D721Med (cell line): ENCODE measurements around the gene KRT7.

Source experiments
- DNase-seq: peaks from one replicate; pipeline ENCODE4 v3.0.0; 2011; ENCODE audit warnings: low spot score; ENCODE audit not compliant: insufficient read length
- FAIRE-seq: peaks from 2 replicates; lab custom pipeline; 2011; peaks lifted over from hg19 to GRCh38; lab: Jason Lieb, UNC
- CTCF ChIP-seq: IDR thresholded peaks from 2 replicates; pipeline ENCODE4 v1.5.1; 2012; ENCODE audit warnings: mild to moderate bottlenecking, control low read depth; ENCODE audit not compliant: insufficient read depth; ENCODE audit errors: missing control alignments

The KRT7 gene

DNA sequence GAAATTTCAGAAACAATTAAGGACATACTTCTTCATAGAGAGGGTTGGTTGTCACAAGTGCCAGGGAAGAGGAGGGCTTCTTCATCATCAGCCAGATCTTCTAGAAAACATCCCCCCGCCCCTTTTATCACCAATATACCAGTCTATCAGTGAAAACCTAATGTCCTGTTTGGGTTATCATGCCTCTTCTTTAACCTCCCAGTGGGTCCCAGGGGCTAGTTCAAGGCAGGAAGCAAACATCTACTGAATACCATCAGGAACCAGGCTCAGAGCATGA is 28.1 kb downstream of the KRT7 start:
- no peak for DNase-seq
- no peak for TF ChIP-seq CTCF
- FAIRE-seq = no peak

DNA sequence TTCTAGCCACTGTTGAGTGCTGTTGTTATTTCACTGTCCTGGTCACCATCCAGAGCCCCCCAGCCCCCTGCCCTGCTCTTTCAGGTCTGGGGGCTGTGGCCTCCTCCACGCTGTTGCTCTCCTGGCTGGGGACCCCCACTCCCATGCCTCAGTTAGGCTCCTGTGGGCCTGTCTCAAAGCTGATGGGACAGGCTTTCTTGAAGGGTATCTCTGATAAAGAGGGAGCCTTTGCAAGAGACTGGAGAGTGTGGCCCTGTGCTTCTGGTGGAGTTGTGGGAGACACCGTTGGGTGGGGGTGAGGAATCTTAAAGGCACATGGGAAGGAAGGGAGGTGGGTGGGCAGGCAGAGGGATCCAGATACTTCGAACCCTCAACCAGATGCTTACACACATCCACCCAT is 29.2 kb downstream of the KRT7 start:
- no peak for FAIRE-seq
- no peak for TF ChIP-seq CTCF
- DNase-seq = no peak

GRCh38 chr12:52263761-52264434 is 30.9 kb downstream of the KRT7 start:
- TF ChIP-seq CTCF = no peak
- no peak for DNase-seq
- no peak for FAIRE-seq

- FAIRE-seq = no peak
- no peak for DNase-seq
- no peak for TF ChIP-seq CTCF
Measured at GRCh38 chr12:52264435-52264825, 31.4 kb downstream of the KRT7 start.

DNA sequence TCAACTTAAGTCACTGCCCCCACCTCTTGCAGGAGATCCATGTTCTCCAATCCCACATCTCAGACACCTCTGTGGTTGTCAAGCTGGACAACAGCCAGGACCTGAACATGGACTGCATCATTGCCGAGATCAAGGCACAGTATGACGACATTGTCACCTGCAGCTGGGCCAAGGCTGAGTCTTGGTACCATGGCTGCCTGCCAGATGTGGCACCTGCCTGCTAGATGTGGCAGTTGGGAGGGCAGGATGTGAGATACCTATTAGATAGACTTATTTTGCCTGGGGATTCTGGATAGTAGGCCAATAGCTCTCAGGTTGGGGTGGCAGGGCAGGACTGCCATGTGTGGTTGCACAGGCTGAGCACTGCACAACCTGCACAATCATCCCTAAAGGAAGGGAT is 33.5 kb downstream of the KRT7 start:
- no peak for TF ChIP-seq CTCF
- DNase-seq (no peak), FAIRE-seq (no peak)

DNA sequence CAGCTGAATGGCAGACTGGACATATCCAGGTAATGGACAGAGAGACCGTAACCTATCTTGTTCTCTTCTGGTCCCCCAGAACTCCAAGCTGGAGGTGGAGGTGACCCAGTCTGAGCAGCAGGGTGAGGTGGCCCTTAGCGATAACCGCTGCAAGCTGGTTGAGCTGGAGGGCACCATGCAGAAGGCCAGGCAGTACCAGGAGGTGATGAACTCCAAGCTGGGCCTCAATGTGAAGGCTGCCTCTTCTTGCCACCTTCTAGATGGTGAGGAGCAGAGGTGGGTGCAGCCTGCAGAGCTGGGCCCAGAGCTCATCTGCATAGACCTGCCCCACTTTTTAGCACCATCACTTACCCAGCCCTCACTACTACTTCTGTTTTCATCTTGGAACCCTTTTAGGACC is 34.2 kb downstream of the KRT7 start:
- DNase-seq (no peak), FAIRE-seq (no peak)
- no peak for TF ChIP-seq CTCF

DNA sequence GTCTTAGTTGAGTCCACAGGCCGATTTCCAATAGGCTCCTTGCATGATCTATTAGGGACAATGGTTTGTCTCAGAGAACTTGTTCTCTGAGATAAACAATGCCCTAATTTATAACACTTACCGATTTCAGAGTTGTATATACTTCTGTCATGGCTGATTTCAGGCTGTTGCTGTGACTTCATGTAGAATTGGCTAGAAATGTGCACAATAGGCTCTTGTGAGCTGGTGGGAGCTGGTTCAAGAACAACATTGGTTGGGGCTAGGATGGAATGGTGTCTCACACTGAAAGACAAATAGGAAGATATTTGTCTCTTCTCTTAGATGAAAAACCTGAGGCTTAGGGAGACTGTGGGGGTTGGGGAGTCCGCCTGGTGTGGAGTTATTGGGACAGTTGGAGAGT is 34.7 kb downstream of the KRT7 start:
- no peak for FAIRE-seq
- TF ChIP-seq CTCF = no peak
- DNase-seq = no peak
